GM23338 (cell line): ENCODE results near the gene C1orf216. TPM values are rescaled to one million over a fixed set of nuclear protein-coding genes. Genes with fewer than 3 reads are reported as not detected.

ENCODE experiments used
- ATAC-seq: fragments of 200-7000 bp; cut with Tn5 transposase; 3 replicates; pipeline ENCODE4 v1.9.1; 2020
- DNase-seq: peaks from one replicate; pipeline ENCODE4 v3.0.0-alpha.2; 2015; ENCODE audit warnings: low spot score
- H2AFZ ChIP-seq: fragments of 200-600 bp; sonication (generic); 2 replicates; pipeline ENCODE4 v1.8.0; 2016; ENCODE audit warnings: antibody characterized with exemption, mild to moderate bottlenecking, moderate library complexity
- H3F3A ChIP-seq: fragments of 200-600 bp; sonication (generic); replicated peaks from 2 replicates; pipeline ENCODE4 v1.8.0; 2017; ENCODE audit warnings: antibody characterized with exemption, mixed run types, low read depth
- H3K27ac ChIP-seq: fragments of 200-600 bp; sonication (generic); 2 replicates; pipeline ENCODE4 v1.6.1; 2016; ENCODE audit warnings: low read depth
- H3K27me3 ChIP-seq: fragments of 200-600 bp; sonication (generic); 2 replicates; pipeline ENCODE4 v1.8.0; 2016; ENCODE audit warnings: mild to moderate bottlenecking, mixed run types, moderate library complexity; ENCODE audit not compliant: insufficient read depth
- H3K36me3 ChIP-seq: fragments of 200-600 bp; sonication (generic); 2 replicates; pipeline ENCODE4 v1.8.0; 2016; ENCODE audit warnings: mild to moderate bottlenecking; ENCODE audit not compliant: insufficient read depth
- H3K4me1 ChIP-seq: fragments of 200-600 bp; sonication (generic); 2 replicates; pipeline ENCODE4 v1.8.0; 2016; ENCODE audit warnings: mild to moderate bottlenecking, moderate library complexity; ENCODE audit not compliant: insufficient read depth
- H3K4me2 ChIP-seq: fragments of 200-600 bp; sonication (generic); 2 replicates; pipeline ENCODE4 v1.7.1; 2017; ENCODE audit warnings: mixed run types
- H3K4me3 ChIP-seq: fragments of 200-600 bp; sonication (generic); 2 replicates; pipeline ENCODE4 v1.6.1; 2016; ENCODE audit warnings: mixed run types
- H3K79me2 ChIP-seq: fragments of 200-600 bp; sonication (generic); replicated peaks from 2 replicates; pipeline ENCODE4 v1.8.0; 2017; ENCODE audit warnings: mild to moderate bottlenecking; ENCODE audit not compliant: insufficient read depth
- H3K9me2 ChIP-seq: fragments of 200-600 bp; sonication (generic); 2 replicates; pipeline ENCODE4 v1.8.0; 2017; ENCODE audit not compliant: insufficient read depth
- H4K20me1 ChIP-seq: fragments of 200-600 bp; sonication (generic); replicated peaks from 2 replicates; pipeline ENCODE4 v1.8.0; 2017; ENCODE audit warnings: mild to moderate bottlenecking; ENCODE audit not compliant: insufficient read depth
- H3K27ac Mint-ChIP-seq: 2 replicates; pipeline ENCODE4 v1.8.0; 2020; ENCODE audit warnings: inconsistent platforms, mild to moderate bottlenecking, moderate library complexity, mixed read lengths
- H3K27me3 Mint-ChIP-seq: 3 replicates; pipeline ENCODE4 v1.8.0; 2022; ENCODE audit warnings: low read depth, mild to moderate bottlenecking, moderate library complexity, mixed read lengths, inconsistent platforms; ENCODE audit not compliant: insufficient read depth, poor library complexity
- H3K36me3 Mint-ChIP-seq: 3 replicates; pipeline ENCODE4 v1.8.0; 2021; ENCODE audit warnings: low read depth, mild to moderate bottlenecking, inconsistent platforms, moderate library complexity, mixed read lengths
- H3K4me1 Mint-ChIP-seq: 3 replicates; pipeline ENCODE4 v1.8.0; 2020; ENCODE audit warnings: mild to moderate bottlenecking, inconsistent platforms, mixed read lengths
- H3K4me3 Mint-ChIP-seq: 3 replicates; pipeline ENCODE4 v1.8.0; 2021; ENCODE audit warnings: moderate library complexity, mild to moderate bottlenecking, inconsistent platforms, mixed read lengths
- H3K9me3 Mint-ChIP-seq: 3 replicates; pipeline ENCODE4 v1.8.0; 2020; ENCODE audit warnings: moderate library complexity, mild to moderate bottlenecking, inconsistent platforms, mixed read lengths
- CREB1 ChIP-seq: fragments of 250-450 bp; sonication (Bioruptor Pico); IDR thresholded peaks from 2 replicates; pipeline ENCODE4 v1.5.0; 2020; ENCODE audit warnings: low read depth, mild to moderate bottlenecking, moderate library complexity
- ETS1 ChIP-seq: IDR thresholded peaks from 2 replicates; pipeline ENCODE4 v1.6.1; 2016; ENCODE audit warnings: antibody characterized with exemption
- EZH2phosphoT487 ChIP-seq: fragments of 200-600 bp; sonication (generic); IDR thresholded peaks from one replicate; pipeline ENCODE4 v1.8.1; 2018; ENCODE audit warnings: antibody characterized with exemption; ENCODE audit not compliant: unreplicated experiment
- JUNB ChIP-seq: IDR thresholded peaks from one replicate; pipeline ENCODE4 v1.6.1; 2016; ENCODE audit warnings: antibody characterized with exemption; ENCODE audit not compliant: unreplicated experiment
- NANOG ChIP-seq: IDR thresholded peaks from 2 replicates; pipeline ENCODE4 v1.6.1; 2016; ENCODE audit warnings: antibody characterized with exemption, borderline replicate concordance
- POLR2AphosphoS5 ChIP-seq: IDR thresholded peaks from 2 replicates; pipeline ENCODE4 v1.6.1; 2016; ENCODE audit warnings: antibody characterized with exemption, low read depth
- STAT1 ChIP-seq: IDR thresholded peaks from one replicate; pipeline ENCODE4 v1.6.1; 2016; ENCODE audit warnings: antibody characterized with exemption; ENCODE audit not compliant: unreplicated experiment
- ZNF114 ChIP-seq: fragments of 250-450 bp; sonication (Bioruptor Pico); IDR thresholded peaks from 2 replicates; pipeline ENCODE4 v1.5.0; 2020; ENCODE audit warnings: mild to moderate bottlenecking, moderate library complexity
- ZNF462 ChIP-seq: fragments of 250-450 bp; sonication (Bioruptor Pico); IDR thresholded peaks from 2 replicates; pipeline ENCODE4 v1.5.0; 2020; ENCODE audit warnings: mild to moderate bottlenecking, moderate library complexity
- polyA plus RNA-seq: library from polyadenylated mRNA; unstranded; fragments of >200 nt; fragmentation: Nextera tagmentation; extraction: Ambion mirVana; gene quantifications from 2 replicates; pipeline ENCODE4 v1.2.1, GENCODE V29; 2016
- total RNA-seq: library from RNA; depleted of rRNA; stranded (reverse); fragments of >200 nt; shearing (Covaris generic); gene quantifications from 2 replicates; pipeline ENCODE4 v1.2.3, GENCODE V29; 2014

The C1orf216 gene
- total and polyA plus RNA-seq, 2 experiments from 2014 or later: 4.7 to 21.5 TPM

- TF ChIP-seq EZH2phosphoT487 (no peak), ZNF114 (no peak), ZNF462 (CRISPR knock-in tag) (no peak), POLR2AphosphoS5 (no peak), NANOG (no peak), JUNB (no peak), STAT1 (no peak)
These were observed 38.4 kb downstream of the C1orf216 start (continued) for GRCh38 chr1:35680271-35680670.

GRCh38 chr1:35675773-35676172, 42.9 kb downstream of the C1orf216 start:
- DNase-seq (no peak), ATAC-seq (no peak)
- Mint-ChIP-seq H3K4me3 (no peak overlapping the region), H3K9me3 (no peaks in the 10 kb centered on the region; the same call in 2 of the 3 replicates), H3K4me1 (peaks cover 4% of the 10 kb centered on the region; the same call in 2 of the 3 replicates), H3K36me3 (no peaks in the 10 kb centered on the region), H3K27me3 (peaks cover 2% of the 10 kb centered on the region), H3K27ac (no peak overlapping the region)
- no peak overlapping the region for H3K4me3 ChIP-seq
- TF ChIP-seq ETS1 (no peak), CREB1 (CRISPR knock-in tag) (no peak)
- no peak overlapping the region for H3K27ac ChIP-seq
- no peaks in the 10 kb centered on the region for H3K79me2 ChIP-seq
- H2AFZ ChIP-seq: no peak overlapping the region
- no peaks in the 10 kb centered on the region for H4K20me1 ChIP-seq
- H3K4me1 ChIP-seq: no peaks in the 10 kb centered on the region
- no peaks in the 10 kb centered on the region for H3K27me3 ChIP-seq
- no peaks in the 10 kb centered on the region for H3F3A ChIP-seq
- no peak overlapping the region for H3K4me2 ChIP-seq
- no peaks in the 10 kb centered on the region for H3K36me3 ChIP-seq
- no peaks in the 10 kb centered on the region for H3K9me2 ChIP-seq
